ENCODE results near the gene ZNF28.

DNA sequence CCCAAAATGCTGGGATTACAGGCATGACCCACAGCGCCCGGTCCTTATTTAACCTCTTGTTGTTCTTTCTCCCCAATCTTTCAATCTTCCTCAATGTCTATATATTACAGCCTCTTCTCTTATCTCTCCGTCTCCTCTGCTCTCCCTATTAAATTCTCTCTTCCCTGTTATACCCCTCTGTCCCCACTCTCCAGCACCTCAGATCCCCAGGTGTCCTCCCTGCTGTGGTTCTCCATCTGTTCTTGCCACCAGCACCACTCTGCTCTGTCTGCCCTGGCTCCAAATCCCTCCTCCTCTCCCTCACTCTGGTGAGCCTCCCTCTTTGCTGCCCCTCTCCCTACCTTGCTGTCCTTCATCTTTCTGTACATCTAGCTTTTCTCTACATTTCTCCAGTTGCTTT lies 35.9 kb downstream of the ZNF28 start:
- no peak for TF ChIP-seq POLR2AphosphoS5 (IDR thresholded peaks at IDR 0.05)
- TF ChIP-seq CTCF (IDR thresholded peaks at IDR 0.05) = no peak

All from sigmoid colon (tissue), 4 donors.